Measurements from ENCODE around the gene NDST3. TPM values are rescaled to one million over a fixed set of nuclear protein-coding genes. Genes with fewer than 3 reads are reported as not detected.

NDST3 gene
- total and polyA plus RNA-seq, 2 experiments from 2014 or later, result 0.07 to 0.24 TPM

DNA sequence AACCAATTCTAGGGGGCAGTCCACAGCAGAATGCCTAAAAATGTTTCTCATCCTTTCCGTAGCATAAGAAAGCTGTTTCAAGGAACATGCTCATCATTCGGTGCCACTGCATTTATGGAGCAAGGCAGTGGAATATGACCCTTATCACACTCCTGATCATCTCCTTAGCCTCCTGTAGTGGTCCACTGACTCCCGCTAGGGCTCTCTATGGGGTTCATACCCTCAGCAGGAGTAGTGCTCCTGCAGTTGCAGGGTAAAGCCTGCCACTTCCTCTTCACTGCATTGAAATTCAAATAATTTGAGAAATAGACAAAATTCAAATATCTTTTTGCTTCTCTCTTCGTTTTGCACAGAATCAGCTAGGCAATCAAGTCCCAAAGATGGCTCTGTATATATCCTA is 107.0 kb downstream of the NDST3 start:
- DNase-seq (ENCODE audit: low read depth in 1 of 2, low spot score in 1 of 2), result no peak
- no peak overlapping the region for H3K4me3 ChIP-seq
- H3K27ac ChIP-seq, result no peak overlapping the region
- H3K9me3 ChIP-seq (ENCODE audit: low read depth), result no peaks in the 10 kb centered on the region
- TF ChIP-seq, protein P1, sequence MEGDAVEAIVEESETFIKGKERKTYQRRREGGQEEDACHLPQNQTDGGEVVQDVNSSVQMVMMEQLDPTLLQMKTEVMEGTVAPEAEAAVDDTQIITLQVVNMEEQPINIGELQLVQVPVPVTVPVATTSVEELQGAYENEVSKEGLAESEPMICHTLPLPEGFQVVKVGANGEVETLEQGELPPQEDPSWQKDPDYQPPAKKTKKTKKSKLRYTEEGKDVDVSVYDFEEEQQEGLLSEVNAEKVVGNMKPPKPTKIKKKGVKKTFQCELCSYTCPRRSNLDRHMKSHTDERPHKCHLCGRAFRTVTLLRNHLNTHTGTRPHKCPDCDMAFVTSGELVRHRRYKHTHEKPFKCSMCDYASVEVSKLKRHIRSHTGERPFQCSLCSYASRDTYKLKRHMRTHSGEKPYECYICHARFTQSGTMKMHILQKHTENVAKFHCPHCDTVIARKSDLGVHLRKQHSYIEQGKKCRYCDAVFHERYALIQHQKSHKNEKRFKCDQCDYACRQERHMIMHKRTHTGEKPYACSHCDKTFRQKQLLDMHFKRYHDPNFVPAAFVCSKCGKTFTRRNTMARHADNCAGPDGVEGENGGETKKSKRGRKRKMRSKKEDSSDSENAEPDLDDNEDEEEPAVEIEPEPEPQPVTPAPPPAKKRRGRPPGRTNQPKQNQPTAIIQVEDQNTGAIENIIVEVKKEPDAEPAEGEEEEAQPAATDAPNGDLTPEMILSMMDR (IDR thresholded peaks at IDR 0.05; ENCODE audit: low read depth, low read length), result no peak
- H3K4me1 ChIP-seq (ENCODE audit: low read depth), result no peaks in the 10 kb centered on the region
- no peaks in the 10 kb centered on the region for H3K27me3 ChIP-seq
- no peaks in the 10 kb centered on the region for H3K36me3 ChIP-seq

DNA sequence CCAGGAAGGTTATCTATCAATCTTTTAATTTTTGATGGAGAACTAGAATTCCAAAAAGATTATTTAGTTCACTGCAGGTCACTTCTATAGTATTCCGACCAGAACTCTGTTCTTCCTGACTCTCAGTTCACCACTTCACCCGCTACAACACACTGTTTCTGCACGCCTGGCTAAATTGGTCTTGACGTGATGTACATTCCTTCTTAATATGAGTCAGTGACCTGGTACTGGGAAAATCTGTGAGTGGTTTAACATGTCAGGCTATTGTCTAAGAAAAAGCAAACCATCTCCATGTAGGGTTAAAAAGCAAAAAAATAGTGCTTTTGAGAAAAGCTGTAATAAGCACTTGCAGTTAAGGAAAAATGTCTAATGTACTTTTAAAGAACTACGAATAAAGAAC is 120.4 kb downstream of the NDST3 start:
- Histone ChIP-seq H3K27ac (no peak overlapping the region), H3K9me3 (ENCODE audit: low read depth) (no peaks in the 10 kb centered on the region), H3K4me3 (no peak overlapping the region), H3K4me1 (ENCODE audit: low read depth) (peaks cover 16% of the 10 kb centered on the region), H3K27me3 (no peaks in the 10 kb centered on the region), H3K36me3 (no peaks in the 10 kb centered on the region)
- DNase-seq (ENCODE audit: low read depth in 1 of 2, low spot score in 1 of 2), result no peak
- TF ChIP-seq, protein P1 (IDR thresholded peaks at IDR 0.05; ENCODE audit: low read depth, low read length), result no peak

DNA sequence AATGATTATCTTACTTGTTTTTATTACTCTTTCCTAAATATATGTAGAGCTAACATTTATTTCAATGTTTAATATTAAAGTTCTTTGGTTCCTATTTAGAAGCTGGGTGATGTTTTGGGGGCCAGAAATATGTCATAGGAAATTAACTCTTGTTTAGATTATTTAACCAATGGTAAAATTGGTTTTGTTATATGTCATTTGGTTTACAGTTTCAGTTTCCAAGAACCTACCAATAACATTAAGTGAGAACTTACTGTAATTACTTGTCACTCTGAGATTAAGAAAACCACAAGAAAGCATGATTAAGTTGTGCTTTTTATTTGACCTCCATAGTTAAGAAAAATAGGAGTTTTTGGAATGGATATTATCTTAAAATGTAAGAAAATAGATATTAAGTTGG is 121.2 kb downstream of the NDST3 start:
- Histone ChIP-seq H3K36me3 (no peaks in the 10 kb centered on the region), H3K9me3 (ENCODE audit: low read depth) (no peaks in the 10 kb centered on the region)
- TF ChIP-seq, protein P1 (IDR thresholded peaks at IDR 0.05; ENCODE audit: low read depth, low read length), result no peak

DNA sequence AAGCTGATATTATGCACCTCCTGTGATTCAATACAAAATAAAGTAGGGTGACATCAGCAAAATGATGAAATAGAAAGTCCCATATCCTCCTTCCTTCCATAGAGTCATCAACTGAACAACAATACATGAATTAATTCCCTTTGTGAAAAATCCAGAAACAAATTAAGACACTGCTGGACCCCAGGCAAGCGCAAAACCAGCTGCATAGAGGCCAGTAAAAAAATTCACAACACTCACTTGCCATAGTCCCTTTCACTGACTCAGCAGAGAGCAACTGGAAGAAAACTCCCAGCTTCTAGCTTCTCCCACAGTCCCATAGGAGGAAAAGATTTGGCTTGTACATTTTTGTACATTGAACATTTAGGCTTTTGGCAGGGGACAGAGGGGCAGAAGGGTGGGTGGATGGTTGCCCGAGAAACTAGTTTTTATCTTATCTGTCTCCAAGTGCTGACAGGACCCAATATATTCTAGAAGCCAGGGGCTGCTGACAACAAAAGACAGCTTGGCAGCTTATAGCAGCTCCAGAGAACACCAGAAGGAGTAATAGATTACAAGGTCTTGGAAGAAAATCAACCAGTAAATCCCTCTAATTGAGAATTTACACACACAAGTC is 124.6 kb downstream of the NDST3 start:
- Histone ChIP-seq H3K27ac (peak overlapping the region; percentile 81), H3K9me3 (ENCODE audit: low read depth) (no peaks in the 10 kb centered on the region), H3K27me3 (no peaks in the 10 kb centered on the region), H3K4me3 (no peak overlapping the region), H3K4me1 (ENCODE audit: low read depth) (peaks cover 16% of the 10 kb centered on the region), H3K36me3 (no peaks in the 10 kb centered on the region)
- DNase-seq (ENCODE audit: low read depth in 1 of 2, low spot score in 1 of 2), result peak; percentile 71 to 92
- TF ChIP-seq, protein P1 (IDR thresholded peaks at IDR 0.05; ENCODE audit: low read depth, low read length), result no peak

More for the DNA sequence above, 121.2 kb downstream of the NDST3 start:
- H3K4me3 ChIP-seq, result no peak overlapping the region
- no peaks in the 10 kb centered on the region for H3K27me3 ChIP-seq
- no peak for DNase-seq (ENCODE audit: low read depth in 1 of 2, low spot score in 1 of 2)
- H3K27ac ChIP-seq, result no peak overlapping the region
- peaks cover 16% of the 10 kb centered on the region for H3K4me1 ChIP-seq (ENCODE audit: low read depth)

DNA sequence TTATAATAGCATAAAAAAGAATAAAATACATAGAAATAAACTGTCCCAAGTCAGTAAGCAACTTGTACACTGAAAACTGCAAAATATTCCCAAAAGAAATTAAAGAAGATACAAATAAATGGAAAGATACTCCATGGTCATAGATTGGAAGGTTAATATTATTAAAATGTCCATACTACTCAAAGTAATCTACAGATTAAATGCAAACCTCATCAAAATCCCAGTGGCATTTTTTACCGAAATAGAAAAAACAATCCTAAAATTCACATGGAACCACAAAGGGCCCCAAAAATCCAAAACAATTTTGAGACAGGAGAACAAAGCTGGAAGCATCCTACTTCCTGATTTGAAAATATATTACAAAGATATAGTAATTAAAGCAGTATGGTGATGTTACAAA is 133.0 kb downstream of the NDST3 start:
- Histone ChIP-seq H3K27me3 (no peaks in the 10 kb centered on the region), H3K4me1 (ENCODE audit: low read depth) (no peaks in the 10 kb centered on the region), H3K36me3 (no peaks in the 10 kb centered on the region), H3K4me3 (no peak overlapping the region), H3K9me3 (ENCODE audit: low read depth) (no peaks in the 10 kb centered on the region), H3K27ac (no peak overlapping the region)
- TF ChIP-seq, protein P1 (IDR thresholded peaks at IDR 0.05; ENCODE audit: low read depth, low read length), result no peak
- no peak for DNase-seq (ENCODE audit: low read depth in 1 of 2, low spot score in 1 of 2)

All from cardiac muscle cell (in vitro differentiated cells and primary cell).